ENCODE data around the gene PDSS2.

PDSS2 gene

GRCh38 chr6:107123501-107123900 is 335.9 kb downstream of the PDSS2 start:
- Histone ChIP-seq H3K9me2 (replicated peaks; ENCODE audit: control insufficient read depth, low read length) (no peaks in the 10 kb centered on the region), H3K4me1 (ENCODE audit: control insufficient read depth, low read length) (peaks cover 66% of the 10 kb centered on the region), H3K4me2 (ENCODE audit: low read length) (peak overlapping the region; percentile 43), H3K27me3 (ENCODE audit: control insufficient read depth, low read length) (no peaks in the 10 kb centered on the region), H4K20me1 (ENCODE audit: control insufficient read depth, insufficient read depth, low read depth, low read length) (no peaks in the 10 kb centered on the region), H3K79me2 (ENCODE audit: control insufficient read depth, low read length) (no peaks in the 10 kb centered on the region), H3K36me3 (ENCODE audit: control insufficient read depth, low read length) (no peaks in the 10 kb centered on the region), H3K9me3 (ENCODE audit: control insufficient read depth, insufficient read depth, low read length) (no peaks in the 10 kb centered on the region), H3F3A (ENCODE audit: control insufficient read depth, insufficient read depth) (peaks cover 19% of the 10 kb centered on the region), H3K27ac (ENCODE audit: low read depth, low read length) (no peak overlapping the region; the same call in 1 of the 2 replicates), H3K4me3 (ENCODE audit: low read length) (no peak overlapping the region; the same call in 1 of the 2 replicates)
- TF ChIP-seq EZH2phosphoT487 (IDR thresholded peaks at IDR 0.05; ENCODE audit: borderline replicate concordance, low read length) (no peak), CTCF (IDR thresholded peaks at IDR 0.05; ENCODE audit: low read depth, low read length, poor library complexity, severe bottlenecking) (no peak)

- Histone ChIP-seq H3K4me2 (ENCODE audit: low read length) (peak overlapping the region; percentile 43), H3K36me3 (ENCODE audit: control insufficient read depth, low read length) (no peaks in the 10 kb centered on the region)
Measured at GRCh38 chr6:107122748-107123147, 336.6 kb downstream of the PDSS2 start.

DNA sequence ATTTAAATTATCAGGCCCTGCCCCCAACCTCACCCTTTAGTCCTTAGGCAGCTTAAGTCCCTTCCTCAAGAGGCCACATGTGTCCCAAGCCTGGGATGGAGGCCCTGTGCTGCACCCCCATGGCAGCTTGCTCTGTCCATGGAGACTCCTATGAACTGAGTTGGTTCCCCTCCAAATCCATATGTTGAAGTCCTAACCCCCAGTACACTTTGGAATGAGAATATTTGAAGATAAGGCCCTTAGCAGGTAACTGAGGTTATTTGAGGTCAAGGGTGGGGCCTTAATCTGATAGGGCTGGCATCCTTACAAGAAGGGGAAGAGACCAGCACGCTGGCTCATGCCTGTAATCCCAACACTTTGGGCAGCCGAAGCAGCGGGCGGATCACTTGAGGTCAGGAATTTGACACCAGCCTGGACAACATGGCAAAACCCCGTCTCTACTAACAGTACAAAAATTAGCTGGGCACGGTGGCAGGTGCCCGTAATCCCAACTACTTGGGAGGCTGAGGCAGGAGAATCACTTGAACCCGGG is 337.3 kb downstream of the PDSS2 start:
- H3K79me2 ChIP-seq (ENCODE audit: control insufficient read depth, low read length): no peaks in the 10 kb centered on the region
- no peaks in the 10 kb centered on the region for H4K20me1 ChIP-seq (ENCODE audit: control insufficient read depth, insufficient read depth, low read depth, low read length)
- H3K4me3 ChIP-seq (ENCODE audit: low read length): no peak overlapping the region
- H3K9me3 ChIP-seq (ENCODE audit: control insufficient read depth, insufficient read depth, low read length): no peaks in the 10 kb centered on the region
- no peak overlapping the region for H3K27ac ChIP-seq (ENCODE audit: low read depth, low read length)
- peak overlapping the region; percentile 7 for H3K4me2 ChIP-seq (ENCODE audit: low read length)
- H3F3A ChIP-seq (ENCODE audit: control insufficient read depth, insufficient read depth): peaks cover 27% of the 10 kb centered on the region
- H3K9me2 ChIP-seq (replicated peaks; ENCODE audit: control insufficient read depth, low read length): no peaks in the 10 kb centered on the region
- no peaks in the 10 kb centered on the region for H3K36me3 ChIP-seq (ENCODE audit: control insufficient read depth, low read length)
- TF ChIP-seq EZH2phosphoT487 (IDR thresholded peaks at IDR 0.05; ENCODE audit: borderline replicate concordance, low read length): no peak
- TF ChIP-seq CTCF (IDR thresholded peaks at IDR 0.05; ENCODE audit: low read depth, low read length, poor library complexity, severe bottlenecking): no peak
- H3K4me1 ChIP-seq (ENCODE audit: control insufficient read depth, low read length): peaks cover 81% of the 10 kb centered on the region
- no peaks in the 10 kb centered on the region for H3K27me3 ChIP-seq (ENCODE audit: control insufficient read depth, low read length)

More at GRCh38 chr6:107122748-107123147, 336.6 kb downstream of the PDSS2 start:
- no peaks in the 10 kb centered on the region for H3K79me2 ChIP-seq (ENCODE audit: control insufficient read depth, low read length)
- TF ChIP-seq EZH2phosphoT487 (IDR thresholded peaks at IDR 0.05; ENCODE audit: borderline replicate concordance, low read length) (no peak), CTCF (IDR thresholded peaks at IDR 0.05; ENCODE audit: low read depth, low read length, poor library complexity, severe bottlenecking) (no peak)
- no peaks in the 10 kb centered on the region for H3K9me2 ChIP-seq (replicated peaks; ENCODE audit: control insufficient read depth, low read length)
- peak overlapping the region; percentile 37 for H3K27ac ChIP-seq (ENCODE audit: low read depth, low read length)
- no peaks in the 10 kb centered on the region for H4K20me1 ChIP-seq (ENCODE audit: control insufficient read depth, insufficient read depth, low read depth, low read length)
- H3K27me3 ChIP-seq (ENCODE audit: control insufficient read depth, low read length): no peaks in the 10 kb centered on the region
- H3F3A ChIP-seq (ENCODE audit: control insufficient read depth, insufficient read depth): peaks cover 20% of the 10 kb centered on the region
- H3K4me3 ChIP-seq (ENCODE audit: low read length): peak overlapping the region; percentile 11
- no peaks in the 10 kb centered on the region for H3K9me3 ChIP-seq (ENCODE audit: control insufficient read depth, insufficient read depth, low read length)
- H3K4me1 ChIP-seq (ENCODE audit: control insufficient read depth, low read length): peaks cover 73% of the 10 kb centered on the region

Data from DOHH2 (cell line).